Measurements from ENCODE around the gene UMPS.

- TF ChIP-seq CTCF (IDR thresholded peaks at IDR 0.05; ENCODE audit: poor library complexity) (no peak), EZH2 (IDR thresholded peaks at IDR 0.05; ENCODE audit: borderline replicate concordance) (no peak), EZH2phosphoT487 (IDR thresholded peaks at IDR 0.05; ENCODE audit: low read depth, severe bottlenecking, unreplicated experiment) (no peak)
Measured at GRCh38 chr3:124791142-124791541, 60.9 kb downstream of the UMPS start.

Data from hepatocyte (in vitro differentiated cells).